HepG2 (cell line): ENCODE measurements around the gene POLN.

Source experiments
- ETS1 ChIP-seq: sonication (generic); formaldehyde crosslinking; IDR thresholded peaks from 2 replicates; pipeline ENCODE4 v1.4.0; 2020; ENCODE audit warnings: missing genetic modification reagents
- EZH2 ChIP-seq: conservative IDR thresholded peaks from 2 replicates; pipeline ENCODE4 v1.6.1; 2012; ENCODE audit warnings: mild to moderate bottlenecking, low read depth, low read length, moderate library complexity
- HDAC6 ChIP-seq: fragments of 200-600 bp; sonication (generic); IDR thresholded peaks from 2 replicates; pipeline ENCODE4 v1.7.0; 2017; ENCODE audit warnings: mild to moderate bottlenecking, antibody characterized with exemption, low read length, low read depth
- MYNN ChIP-seq: sonication (generic); formaldehyde crosslinking; IDR thresholded peaks from 2 replicates; pipeline ENCODE4 v1.4.0; 2020; ENCODE audit warnings: mild to moderate bottlenecking, low read depth, missing genetic modification reagents
- NCOA2 ChIP-seq: sonication (generic); formaldehyde crosslinking; IDR thresholded peaks from 2 replicates; pipeline ENCODE4 v1.8.0; 2022; ENCODE audit warnings: inconsistent platforms
- POLR2AphosphoS5 ChIP-seq: IDR thresholded peaks from 2 replicates; pipeline ENCODE4 v1.6.1; 2012; ENCODE audit warnings: low read depth, low read length
- RORA ChIP-seq: sonication (generic); formaldehyde crosslinking; IDR thresholded peaks from 2 replicates; pipeline ENCODE4 v1.5.0; 2020; ENCODE audit warnings: mild to moderate bottlenecking, missing genetic modification reagents, moderate library complexity
- SRF ChIP-seq: IDR thresholded peaks from 2 replicates; pipeline ENCODE4 v1.6.1; 2011; ENCODE audit warnings: mild to moderate bottlenecking, low read depth, low read length, moderate library complexity
- TAF1 ChIP-seq: sonication (generic); formaldehyde crosslinking; IDR thresholded peaks from 2 replicates; pipeline ENCODE4 v1.4.0; 2020; ENCODE audit warnings: missing genetic modification reagents
- TCF7L2 ChIP-seq: IDR thresholded peaks from 2 replicates; pipeline ENCODE4 v1.6.1; 2011; ENCODE audit warnings: mild to moderate bottlenecking, low read depth, low read length, moderate library complexity
- ZEB1 ChIP-seq: IDR thresholded peaks from 2 replicates; pipeline ENCODE4 v1.6.1; 2012; ENCODE audit warnings: mild to moderate bottlenecking, low read depth, inconsistent platforms; ENCODE audit not compliant: insufficient replicate concordance
- ZKSCAN1 ChIP-seq: fragments of 150-350 bp; IDR thresholded peaks from 2 replicates; pipeline ENCODE4 v1.6.1; 2014; ENCODE audit warnings: low read length
- ZNF138 ChIP-seq: sonication (generic); formaldehyde crosslinking; IDR thresholded peaks from 2 replicates; pipeline ENCODE4 v1.5.0; 2020; ENCODE audit warnings: mild to moderate bottlenecking, low read depth, missing genetic modification reagents
- ZNF143 ChIP-seq: sonication (generic); formaldehyde crosslinking; IDR thresholded peaks from 2 replicates; pipeline ENCODE4 v1.4.0; 2020; ENCODE audit warnings: missing genetic modification reagents

GRCh38 chr4:2077537-2078460, 164.1 kb downstream of the POLN start:
- TF ChIP-seq EZH2 = no peak
- TF ChIP-seq ZNF143 = no peak
- TF ChIP-seq ZEB1 = no peak
- TF ChIP-seq POLR2AphosphoS5 = no peak
- TF ChIP-seq TCF7L2 = no peak
- no peak for TF ChIP-seq SRF
- no peak for TF ChIP-seq TAF1
- no peak for TF ChIP-seq ETS1 (CRISPR knock-in tag)
- TF ChIP-seq ZNF138 (CRISPR knock-in tag) = no peak
- no peak for TF ChIP-seq RORA
- TF ChIP-seq MYNN (CRISPR knock-in tag) = no peak
- no peak for TF ChIP-seq ZKSCAN1
- TF ChIP-seq NCOA2 (CRISPR knock-in tag) = no peak
- no peak for TF ChIP-seq HDAC6
